ENCODE results near the gene CCER1. TPM values are rescaled to one million over a fixed set of nuclear protein-coding genes. Genes with fewer than 3 reads are reported as not detected.

Gene CCER1
- polyA plus RNA-seq, 3 donors from 2014 or later = not detected

GRCh38 chr12:90958347-90958746 lies 3.4 kb upstream of the CCER1 start:
- Mint-ChIP-seq H3K4me3 (no peak overlapping the region), H3K27me3 (ENCODE audit: low read depth in 3 of 3) (peaks cover 0 to 4% (median 1%) of the 10 kb centered on the region in 3 donors), H3K27ac (no peak overlapping the region), H3K9me3 (no peaks in the 10 kb centered on the region), H3K4me1 (no peaks in the 10 kb centered on the region), H3K36me3 (no peaks in the 10 kb centered on the region)
- DNase-seq = no peak

GRCh38 chr12:90954428-90954827 lies 548 bp downstream of the CCER1 start:
- Mint-ChIP-seq H3K27ac (no peak overlapping the region), H3K36me3 (no peaks in the 10 kb centered on the region), H3K27me3 (ENCODE audit: low read depth in 3 of 3) (peaks cover 0 to 4% (median 2%) of the 10 kb centered on the region in 3 donors), H3K9me3 (no peaks in the 10 kb centered on the region), H3K4me1 (no peaks in the 10 kb centered on the region), H3K4me3 (no peak overlapping the region)
- no peak for DNase-seq

- Mint-ChIP-seq H3K9me3 (no peaks in the 10 kb centered on the region), H3K36me3 (no peaks in the 10 kb centered on the region), H3K4me3 (no peak overlapping the region), H3K4me1 (no peaks in the 10 kb centered on the region), H3K27ac (no peak overlapping the region), H3K27me3 (ENCODE audit: low read depth in 3 of 3) (peaks cover 0 to 4% (median 2%) of the 10 kb centered on the region in 3 donors)
- no peak for DNase-seq
These were observed 987 bp downstream of the CCER1 start for GRCh38 chr12:90953956-90954421.

GRCh38 chr12:90951432-90952105 lies 3.4 kb downstream of the CCER1 start:
- DNase-seq = no peak
- Mint-ChIP-seq H3K27me3 (ENCODE audit: low read depth in 3 of 3) (peaks cover 0 to 4% (median 2%) of the 10 kb centered on the region in 3 donors), H3K36me3 (no peaks in the 10 kb centered on the region), H3K4me1 (no peaks in the 10 kb centered on the region), H3K9me3 (no peaks in the 10 kb centered on the region), H3K4me3 (no peak overlapping the region), H3K27ac (no peak overlapping the region)

DNA sequence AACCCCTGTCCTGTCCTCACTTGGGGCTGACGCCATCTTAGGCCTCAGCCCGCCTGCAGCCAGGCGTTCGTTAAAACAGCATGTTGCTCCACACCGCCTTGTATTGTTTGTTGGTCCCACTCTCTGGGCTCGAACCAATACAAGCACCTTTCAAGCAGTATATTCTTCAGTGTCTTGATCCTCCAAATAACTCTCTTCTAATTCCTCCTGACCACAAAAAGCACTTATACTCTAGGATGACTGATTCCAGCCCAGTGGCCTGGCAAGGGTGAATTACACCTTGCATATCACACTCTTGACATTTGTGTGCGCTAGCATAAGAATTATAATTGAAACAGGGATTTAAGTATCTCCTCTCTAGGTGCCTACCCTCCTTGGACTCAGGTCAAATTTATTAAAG lies 7.1 kb downstream of the CCER1 start:
- no peaks in the 10 kb centered on the region for H3K9me3 Mint-ChIP-seq
- no peaks in the 10 kb centered on the region for H3K36me3 Mint-ChIP-seq
- no peaks in the 10 kb centered on the region for H3K4me1 Mint-ChIP-seq
- no peak for DNase-seq
- H3K4me3 Mint-ChIP-seq = no peak overlapping the region
- peaks cover 0 to 1% (median 0%) of the 10 kb centered on the region in 3 donors for H3K27me3 Mint-ChIP-seq (ENCODE audit: low read depth in 3 of 3)
- no peak overlapping the region for H3K27ac Mint-ChIP-seq

DNA sequence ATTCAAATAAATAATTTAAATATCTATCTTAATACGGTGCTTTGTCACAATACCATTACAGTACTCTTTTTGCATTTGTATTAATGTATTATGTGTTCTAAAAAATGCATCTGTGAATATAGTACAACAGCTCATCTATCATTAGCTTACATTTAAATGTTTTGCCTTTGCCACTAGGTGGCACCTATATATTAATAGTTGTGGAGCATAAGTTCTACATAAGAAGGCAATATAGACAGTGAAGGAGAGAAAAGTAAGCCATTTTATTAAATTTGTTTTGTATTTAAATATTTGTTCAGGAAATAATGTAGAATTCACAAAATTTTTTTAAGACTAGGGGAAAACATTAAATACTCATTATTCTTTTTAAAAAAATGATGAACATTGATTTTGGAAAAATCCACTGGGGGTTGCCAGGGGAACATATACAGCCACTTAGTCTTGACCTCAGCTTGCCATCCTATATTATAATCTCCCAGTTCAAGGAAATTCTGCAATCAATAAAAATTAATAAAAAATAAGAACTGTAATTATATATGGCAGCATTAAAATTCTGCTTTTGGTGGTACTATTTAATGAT lies 9.8 kb downstream of the CCER1 start:
- no peaks in the 10 kb centered on the region for H3K36me3 Mint-ChIP-seq
- peak in 1 of 3 donors; percentile 3 for DNase-seq
- H3K27me3 Mint-ChIP-seq (ENCODE audit: low read depth in 3 of 3) = no peaks in the 10 kb centered on the region
- H3K4me1 Mint-ChIP-seq = no peaks in the 10 kb centered on the region
- H3K9me3 Mint-ChIP-seq = no peaks in the 10 kb centered on the region
- no peak overlapping the region for H3K4me3 Mint-ChIP-seq
- H3K27ac Mint-ChIP-seq = no peak overlapping the region

GRCh38 chr12:90943255-90943654 lies 11.7 kb downstream of the CCER1 start:
- Mint-ChIP-seq H3K27me3 (ENCODE audit: low read depth in 3 of 3) (peaks cover 0 to 2% (median 0%) of the 10 kb centered on the region in 3 donors), H3K4me1 (no peaks in the 10 kb centered on the region), H3K36me3 (no peaks in the 10 kb centered on the region), H3K27ac (no peak overlapping the region), H3K9me3 (no peaks in the 10 kb centered on the region), H3K4me3 (no peak overlapping the region)
- DNase-seq = no peak

GRCh38 chr12:90940872-90941499 lies 14.0 kb downstream of the CCER1 start:
- Mint-ChIP-seq H3K27ac (no peak overlapping the region), H3K9me3 (no peaks in the 10 kb centered on the region), H3K4me1 (no peaks in the 10 kb centered on the region), H3K27me3 (ENCODE audit: low read depth in 3 of 3) (peaks cover 2 to 4% (median 2%) of the 10 kb centered on the region in 3 donors), H3K4me3 (no peak overlapping the region), H3K36me3 (no peaks in the 10 kb centered on the region)
- no peak for DNase-seq

DNA sequence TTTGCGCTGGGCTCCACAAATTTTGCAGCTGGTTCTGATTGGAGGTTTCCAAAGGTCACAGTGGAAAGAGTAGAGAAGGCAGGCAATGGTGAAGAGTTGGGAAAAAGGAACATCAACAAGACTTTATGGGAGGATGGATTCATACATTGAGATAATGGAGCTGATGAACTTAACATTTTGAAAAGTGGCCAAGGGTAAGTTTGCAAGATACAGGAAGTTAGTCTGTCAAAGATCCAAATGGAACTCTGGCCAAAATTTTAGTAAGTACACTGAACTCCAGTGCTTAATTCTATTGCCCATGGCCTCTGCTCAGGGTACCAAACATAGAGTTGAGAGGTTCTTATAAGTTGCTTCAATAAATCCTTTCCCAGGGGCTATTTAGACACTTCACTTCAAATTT lies 15.6 kb downstream of the CCER1 start:
- Mint-ChIP-seq H3K27me3 (ENCODE audit: low read depth in 3 of 3) (peaks cover 2 to 4% (median 2%) of the 10 kb centered on the region in 3 donors), H3K4me1 (no peaks in the 10 kb centered on the region), H3K9me3 (no peaks in the 10 kb centered on the region), H3K36me3 (no peaks in the 10 kb centered on the region), H3K27ac (no peak overlapping the region), H3K4me3 (no peak overlapping the region)
- DNase-seq = no peak

GRCh38 chr12:90938451-90938850 lies 16.5 kb downstream of the CCER1 start:
- Mint-ChIP-seq H3K4me3 (no peak overlapping the region), H3K27ac (no peak overlapping the region), H3K4me1 (no peaks in the 10 kb centered on the region), H3K9me3 (peaks cover 0 to 6% (median under 1%) of the 10 kb centered on the region in 6 donors), H3K36me3 (no peaks in the 10 kb centered on the region), H3K27me3 (ENCODE audit: low read depth in 3 of 3) (peaks cover 2 to 4% (median 3%) of the 10 kb centered on the region in 3 donors)
- DNase-seq = no peak

DNA sequence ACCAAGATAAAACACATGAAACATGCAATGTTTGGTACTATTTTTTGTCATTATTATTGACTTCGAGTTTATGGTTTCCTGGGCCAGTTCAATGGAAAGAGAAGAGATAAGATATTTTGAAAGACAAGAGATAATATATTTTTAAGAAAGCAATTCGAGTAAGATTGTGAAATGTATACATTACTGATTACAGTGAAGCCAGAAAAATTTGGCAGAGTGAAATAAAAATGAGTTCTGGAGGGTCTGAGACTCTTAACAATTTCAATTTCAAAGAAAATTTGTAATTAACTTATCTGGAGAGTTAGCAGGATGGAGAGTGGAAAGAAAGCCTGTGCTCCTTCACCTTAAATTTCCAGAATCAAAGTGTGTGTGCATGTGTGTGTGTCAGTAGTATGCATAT lies 17.3 kb downstream of the CCER1 start:
- DNase-seq = no peak
- Mint-ChIP-seq H3K36me3 (no peaks in the 10 kb centered on the region), H3K4me1 (no peaks in the 10 kb centered on the region), H3K9me3 (peaks cover 0 to 7% (median under 1%) of the 10 kb centered on the region in 6 donors), H3K27me3 (ENCODE audit: low read depth in 3 of 3) (peaks cover 2 to 4% (median 3%) of the 10 kb centered on the region in 3 donors), H3K27ac (no peak overlapping the region), H3K4me3 (no peak overlapping the region)

GRCh38 chr12:90936230-90937005 lies 18.6 kb downstream of the CCER1 start:
- Mint-ChIP-seq H3K9me3 (peaks cover 0 to 7% (median 3%) of the 10 kb centered on the region in 6 donors), H3K4me1 (no peaks in the 10 kb centered on the region), H3K27me3 (ENCODE audit: low read depth in 3 of 3) (peaks cover 2 to 4% (median 3%) of the 10 kb centered on the region in 3 donors), H3K36me3 (no peaks in the 10 kb centered on the region), H3K4me3 (no peak overlapping the region), H3K27ac (no peak overlapping the region)
- no peak for DNase-seq

DNA sequence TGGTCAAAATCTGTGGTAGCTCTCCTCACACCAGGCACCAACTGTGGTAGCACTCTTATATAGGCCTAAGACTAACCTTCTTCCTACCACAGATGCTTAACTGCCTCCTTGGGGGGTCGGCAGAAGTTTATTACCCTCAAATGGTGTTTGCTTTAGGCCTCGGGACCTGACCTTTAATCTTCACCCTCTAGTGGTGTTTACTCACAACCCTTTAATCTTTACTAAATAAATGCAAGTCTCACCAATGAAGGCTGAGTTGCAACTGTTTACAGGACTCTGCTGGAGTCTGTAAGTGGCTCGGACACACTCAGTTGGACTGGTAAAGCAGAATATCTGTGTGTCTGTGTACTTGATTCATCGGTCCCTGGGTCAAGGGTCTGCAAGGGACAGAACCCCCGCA lies 29.4 kb downstream of the CCER1 start:
- Mint-ChIP-seq H3K27me3 (ENCODE audit: low read depth in 3 of 3) (peaks cover 0 to 4% (median 2%) of the 10 kb centered on the region in 3 donors), H3K4me3 (no peak overlapping the region), H3K36me3 (no peaks in the 10 kb centered on the region), H3K4me1 (no peaks in the 10 kb centered on the region), H3K9me3 (peaks cover 6 to 17% (median 9%) of the 10 kb centered on the region in 6 donors), H3K27ac (no peak overlapping the region)
- DNase-seq = no peak

GRCh38 chr12:90924406-90924805 lies 30.6 kb downstream of the CCER1 start:
- H3K27me3 Mint-ChIP-seq (ENCODE audit: low read depth in 3 of 3) = peaks cover 0 to 4% (median 2%) of the 10 kb centered on the region in 3 donors
- no peak overlapping the region for H3K27ac Mint-ChIP-seq
- peaks cover 0 to 12% (median 8%) of the 10 kb centered on the region in 6 donors for H3K9me3 Mint-ChIP-seq
- no peak overlapping the region for H3K4me3 Mint-ChIP-seq
- no peaks in the 10 kb centered on the region for H3K36me3 Mint-ChIP-seq
- no peaks in the 10 kb centered on the region for H3K4me1 Mint-ChIP-seq
- DNase-seq = no peak
